ENCODE results near the gene VPS37C.

The VPS37C gene

DNA sequence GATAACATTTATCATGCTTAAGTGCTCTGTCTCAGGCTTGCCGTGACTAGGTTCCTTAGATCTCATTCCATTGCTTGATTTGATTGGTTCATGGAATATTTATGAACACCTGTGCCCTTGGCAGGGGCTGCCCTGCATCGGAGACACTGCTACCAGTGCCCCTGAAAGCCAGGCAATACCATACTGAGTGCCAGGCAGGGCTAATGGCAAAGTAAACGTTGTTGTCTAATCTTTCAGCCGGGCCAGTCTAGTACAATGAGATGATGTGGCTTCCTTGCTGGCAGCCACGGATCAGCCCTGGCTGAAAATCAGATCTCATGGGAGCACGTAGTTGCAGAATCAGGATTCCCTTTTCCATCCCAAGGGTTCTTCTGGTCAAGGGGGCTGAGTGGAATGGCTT is 37.1 kb upstream of the VPS37C start:
- TF ChIP-seq, protein P1, sequence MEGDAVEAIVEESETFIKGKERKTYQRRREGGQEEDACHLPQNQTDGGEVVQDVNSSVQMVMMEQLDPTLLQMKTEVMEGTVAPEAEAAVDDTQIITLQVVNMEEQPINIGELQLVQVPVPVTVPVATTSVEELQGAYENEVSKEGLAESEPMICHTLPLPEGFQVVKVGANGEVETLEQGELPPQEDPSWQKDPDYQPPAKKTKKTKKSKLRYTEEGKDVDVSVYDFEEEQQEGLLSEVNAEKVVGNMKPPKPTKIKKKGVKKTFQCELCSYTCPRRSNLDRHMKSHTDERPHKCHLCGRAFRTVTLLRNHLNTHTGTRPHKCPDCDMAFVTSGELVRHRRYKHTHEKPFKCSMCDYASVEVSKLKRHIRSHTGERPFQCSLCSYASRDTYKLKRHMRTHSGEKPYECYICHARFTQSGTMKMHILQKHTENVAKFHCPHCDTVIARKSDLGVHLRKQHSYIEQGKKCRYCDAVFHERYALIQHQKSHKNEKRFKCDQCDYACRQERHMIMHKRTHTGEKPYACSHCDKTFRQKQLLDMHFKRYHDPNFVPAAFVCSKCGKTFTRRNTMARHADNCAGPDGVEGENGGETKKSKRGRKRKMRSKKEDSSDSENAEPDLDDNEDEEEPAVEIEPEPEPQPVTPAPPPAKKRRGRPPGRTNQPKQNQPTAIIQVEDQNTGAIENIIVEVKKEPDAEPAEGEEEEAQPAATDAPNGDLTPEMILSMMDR (IDR thresholded peaks at IDR 0.05; ENCODE audit: low read depth, low read length, missing control alignments), result no peak
- H3K4me3 ChIP-seq (ENCODE audit: low read depth, low read length), result no peak overlapping the region
- in situ Hi-C loops (cut with HindIII; ENCODE audit: low sequenced_read_pairs), result no loop called here
- no peak for DNase-seq (ENCODE audit: low read depth)

DNA sequence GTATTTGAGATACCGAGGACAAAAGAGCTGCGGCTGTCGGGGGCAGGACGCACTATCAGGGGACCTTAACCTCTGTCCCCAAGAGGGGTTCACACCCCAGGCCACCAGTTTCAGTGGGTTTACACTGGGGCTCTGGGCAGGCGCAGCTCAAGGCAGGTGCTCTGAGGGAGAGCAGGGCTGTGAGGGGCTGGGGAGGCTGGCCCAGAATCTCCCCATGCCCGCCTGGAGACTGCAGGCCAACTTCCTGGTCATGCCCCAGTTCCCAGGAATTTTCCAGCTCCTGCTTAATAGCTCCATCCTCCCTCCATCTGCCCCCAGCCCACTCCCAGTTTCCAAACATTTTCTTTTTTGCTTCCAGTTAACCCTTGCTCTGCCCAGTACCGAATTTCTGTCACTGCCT is 34.5 kb upstream of the VPS37C start:
- TF ChIP-seq, protein P1 (IDR thresholded peaks at IDR 0.05; ENCODE audit: low read depth, low read length, missing control alignments), result no peak
- no peak overlapping the region for H3K4me3 ChIP-seq (ENCODE audit: low read depth, low read length)
- in situ Hi-C loops (cut with HindIII; ENCODE audit: low sequenced_read_pairs), result no loop called here
- no peak for DNase-seq (ENCODE audit: low read depth)

DNA sequence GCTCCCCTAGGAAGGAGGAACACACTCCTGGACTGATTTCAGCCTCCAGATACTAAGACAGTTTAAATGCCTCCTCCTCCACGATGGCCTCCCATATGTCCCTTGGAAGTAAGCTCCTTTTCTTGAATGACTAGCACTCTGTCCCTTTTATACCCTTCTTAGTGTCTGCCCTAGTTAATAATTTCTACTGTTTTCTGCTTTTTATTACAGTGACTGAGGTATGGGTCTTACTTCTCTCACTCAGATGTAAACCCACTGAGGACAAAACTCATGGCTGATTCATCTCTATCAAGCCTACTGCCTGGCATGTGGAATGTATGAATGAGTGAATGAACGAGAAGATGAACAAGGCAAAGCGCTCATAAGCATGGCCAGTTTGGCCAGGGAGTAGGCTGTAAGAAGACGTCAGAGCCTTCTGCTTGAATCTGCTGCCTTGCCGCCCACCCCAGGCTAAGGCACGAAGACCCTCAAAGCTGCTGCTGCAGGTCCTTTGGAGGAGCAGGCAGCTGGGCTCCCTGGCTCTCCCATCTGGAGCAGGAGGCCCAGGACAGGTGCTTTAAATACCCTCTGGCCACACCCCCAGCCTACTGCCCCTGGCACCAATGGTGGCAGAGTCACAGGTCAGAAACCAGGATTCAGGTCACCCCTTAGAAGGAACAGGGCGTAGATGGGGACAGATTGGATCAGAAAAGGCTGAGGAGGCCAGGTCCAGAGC is 33.9 kb upstream of the VPS37C start:
- no peak overlapping the region for H3K4me3 ChIP-seq (ENCODE audit: low read depth, low read length)
- TF ChIP-seq, protein P1 (IDR thresholded peaks at IDR 0.05; ENCODE audit: low read depth, low read length, missing control alignments), result no peak
- in situ Hi-C loops (cut with HindIII; ENCODE audit: low sequenced_read_pairs), result no loop called here
- no peak for DNase-seq (ENCODE audit: low read depth)

DNA sequence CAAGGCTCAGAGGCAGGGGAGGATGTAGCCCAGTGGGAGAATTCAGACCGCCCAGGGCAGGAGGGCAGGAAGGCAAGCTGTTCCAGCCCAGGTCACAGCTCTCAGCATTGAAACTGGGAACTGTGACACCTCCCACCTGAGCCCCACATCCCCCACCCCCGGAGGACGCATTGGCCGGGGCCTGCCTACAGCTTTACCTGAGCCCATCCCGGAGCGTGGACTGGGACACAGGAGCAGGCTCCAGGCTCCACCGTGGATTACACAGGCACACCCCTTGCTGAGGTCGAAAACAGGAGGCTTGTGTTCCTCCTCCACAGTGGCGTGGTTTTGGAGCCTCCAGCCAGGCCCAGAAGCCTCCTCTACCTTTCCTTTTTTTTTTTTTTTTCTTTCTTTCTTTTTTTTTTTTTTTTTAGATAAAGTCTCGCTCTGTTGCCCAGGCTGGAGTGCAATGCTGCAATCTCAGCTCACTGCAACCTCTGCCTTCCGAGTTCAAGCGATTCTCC is 33.0 kb upstream of the VPS37C start:
- in situ Hi-C loops (cut with HindIII; ENCODE audit: low sequenced_read_pairs), result no loop called here
- no peak overlapping the region for H3K4me3 ChIP-seq (ENCODE audit: low read depth, low read length)
- no peak for DNase-seq (ENCODE audit: low read depth)
- TF ChIP-seq, protein P1 (IDR thresholded peaks at IDR 0.05; ENCODE audit: low read depth, low read length, missing control alignments), result no peak

DNA sequence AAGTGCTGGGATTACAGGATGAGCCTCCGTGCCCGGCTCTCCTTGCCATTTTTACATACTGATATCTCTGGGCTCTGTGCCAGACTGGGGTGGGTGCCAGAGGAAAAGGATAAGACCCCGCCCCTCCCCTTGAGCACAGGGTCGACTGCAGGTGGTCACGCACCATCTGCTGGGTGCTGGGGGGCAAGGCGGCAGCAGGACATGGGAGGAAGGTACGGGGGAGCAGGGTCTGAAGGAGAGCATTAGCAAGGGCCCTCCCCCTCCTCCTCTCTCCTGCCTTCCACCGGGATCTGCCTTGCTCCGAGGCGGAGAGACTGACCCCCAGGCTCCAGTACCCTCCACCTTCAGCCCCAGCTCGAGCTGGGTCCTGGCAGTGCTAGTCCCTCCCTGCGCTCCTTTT is 32.4 kb upstream of the VPS37C start:
- no peak overlapping the region for H3K4me3 ChIP-seq (ENCODE audit: low read depth, low read length)
- in situ Hi-C loops (cut with HindIII; ENCODE audit: low sequenced_read_pairs), result no loop called here
- no peak for DNase-seq (ENCODE audit: low read depth)
- TF ChIP-seq, protein P1 (IDR thresholded peaks at IDR 0.05; ENCODE audit: low read depth, low read length, missing control alignments), result no peak

DNA sequence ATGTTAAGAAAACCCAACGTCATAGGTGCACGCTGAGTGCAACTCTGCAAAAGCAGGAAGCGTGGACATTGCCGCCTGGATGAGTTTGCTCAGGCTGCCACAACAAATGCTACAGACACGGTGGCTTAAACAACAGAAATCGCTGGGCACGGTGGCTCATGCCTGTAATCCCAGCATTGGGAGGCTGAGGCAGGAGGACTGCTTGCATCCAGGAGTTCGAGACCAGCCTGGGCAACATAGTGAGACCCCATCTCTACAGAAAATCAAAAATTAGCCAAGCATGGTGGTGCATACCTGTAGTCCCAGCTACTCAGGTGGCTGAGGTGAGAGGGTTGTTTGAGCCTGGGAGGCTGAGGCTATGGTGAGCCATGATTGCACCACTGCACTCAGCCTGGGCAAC is 28.7 kb upstream of the VPS37C start:
- in situ Hi-C loops (cut with HindIII; ENCODE audit: low sequenced_read_pairs), result no loop called here
- no peak for DNase-seq (ENCODE audit: low read depth)
- TF ChIP-seq, protein P1 (IDR thresholded peaks at IDR 0.05; ENCODE audit: low read depth, low read length, missing control alignments), result no peak
- H3K4me3 ChIP-seq (ENCODE audit: low read depth, low read length), result no peak overlapping the region
